Mesendoderm (in vitro differentiated cells): ENCODE measurements around the gene HSPA8.
A peak's percentile ranks its signal among the peaks of the same experiment; 100 is the strongest.

Experiments
- DNase-seq: peaks from one replicate; pipeline ENCODE4 v3.0.0; 2013
- H2AK5ac ChIP-seq: 2 replicates; pipeline ENCODE4 v1.6.1; 2013; ENCODE audit warnings: low read length, inconsistent platforms
- H2BK120ac ChIP-seq: 2 replicates; pipeline ENCODE4 v1.6.1; 2013; ENCODE audit warnings: low read depth, mild to moderate bottlenecking, low read length, moderate library complexity, mixed read lengths
- H2BK15ac ChIP-seq: replicated peaks from 2 replicates; pipeline ENCODE4 v1.6.1; 2013; ENCODE audit warnings: low read depth, mild to moderate bottlenecking, moderate library complexity
- H2BK5ac ChIP-seq: 2 replicates; pipeline ENCODE4 v1.6.1; 2013; ENCODE audit warnings: low read length, inconsistent platforms
- H3K18ac ChIP-seq: 2 replicates; pipeline ENCODE4 v1.6.1; 2013; ENCODE audit warnings: mild to moderate bottlenecking, low read length, mixed read lengths
- H3K23ac ChIP-seq: one replicate; pipeline ENCODE4 v1.6.1; 2013; ENCODE audit warnings: low read length
- H3K27ac ChIP-seq: 2 replicates; pipeline ENCODE4 v1.5.1; 2013; ENCODE audit warnings: low read depth, mild to moderate bottlenecking, inconsistent platforms, low read length, moderate library complexity
- H3K27me3 ChIP-seq: 2 replicates; pipeline ENCODE4 v1.6.1; 2013; ENCODE audit warnings: low read length, control low read depth, mild to moderate bottlenecking, inconsistent platforms; ENCODE audit not compliant: insufficient read depth, poor library complexity
- H3K36me3 ChIP-seq: 2 replicates; pipeline ENCODE4 v1.6.1; 2013; ENCODE audit warnings: low read length, inconsistent platforms; ENCODE audit not compliant: control insufficient read depth, insufficient read depth
- H3K4ac ChIP-seq: one replicate; pipeline ENCODE4 v1.6.1; 2013; ENCODE audit warnings: low read depth, mild to moderate bottlenecking, low read length, moderate library complexity
- H3K4me1 ChIP-seq: 2 replicates; pipeline ENCODE4 v1.6.1; 2013; ENCODE audit warnings: low read depth, low read length, inconsistent platforms; ENCODE audit not compliant: control insufficient read depth
- H3K4me2 ChIP-seq: 2 replicates; pipeline ENCODE4 v1.6.1; 2013; ENCODE audit warnings: low read length
- H3K4me3 ChIP-seq: 2 replicates; pipeline ENCODE4 v1.5.1; 2013; ENCODE audit warnings: mild to moderate bottlenecking, low read length
- H3K56ac ChIP-seq: one replicate; pipeline ENCODE4 v1.6.1; 2013; ENCODE audit warnings: low read length
- H3K79me1 ChIP-seq: 2 replicates; pipeline ENCODE4 v1.6.1; 2013; ENCODE audit warnings: low read length, inconsistent platforms
- H3K79me2 ChIP-seq: 2 replicates; pipeline ENCODE4 v1.6.1; 2013; ENCODE audit warnings: mild to moderate bottlenecking, low read length; ENCODE audit not compliant: control insufficient read depth, insufficient read depth
- H3K9ac ChIP-seq: 2 replicates; pipeline ENCODE4 v1.6.1; 2013; ENCODE audit warnings: low read length, inconsistent platforms
- H4K5ac ChIP-seq: one replicate; pipeline ENCODE4 v1.6.1; 2013; ENCODE audit warnings: low read length
- H4K8ac ChIP-seq: one replicate; pipeline ENCODE4 v1.6.1; 2013; ENCODE audit warnings: low read depth, mild to moderate bottlenecking, control low read depth, low read length, moderate library complexity
- WGBS: extraction: QIAGEN DNeasy Blood & Tissue Kit; methylation state at CpG from one replicate; pipeline ENCODE4 v1.1.7; 2013; ENCODE audit warnings: low lambda C conversion rate, missing lambda C conversion rate; ENCODE audit not compliant: insufficient coverage; ENCODE audit errors: extremely low coverage; 5-methylcytosine and 5-hydroxymethylcytosine counted together

The HSPA8 gene

DNA sequence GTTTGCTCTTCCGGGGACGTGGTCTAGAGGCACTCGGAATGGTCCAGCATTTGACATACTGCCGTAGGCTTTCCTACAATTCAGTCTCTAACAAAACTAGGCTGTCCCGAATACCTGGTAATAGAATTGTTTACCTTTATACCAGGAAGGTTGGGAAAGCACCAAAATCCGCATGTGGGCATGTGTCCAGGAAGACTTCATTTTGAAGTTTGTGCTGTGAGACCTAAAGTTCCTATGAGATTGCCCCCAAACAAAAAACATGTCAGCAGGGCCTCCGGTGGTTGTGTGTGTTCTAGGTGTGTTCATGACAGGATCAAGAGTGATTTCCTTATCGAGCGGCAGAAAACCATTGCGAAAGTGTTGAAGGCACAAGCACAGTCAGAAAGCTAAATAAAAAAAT, 26.1 kb downstream of the HSPA8 start:
- Histone ChIP-seq H3K79me2 (no peaks in the 10 kb centered on the region), H3K4me2 (no peak overlapping the region), H2BK120ac (no peak overlapping the region), H4K5ac (no peak overlapping the region), H2BK5ac (no peak overlapping the region), H3K9ac (no peak overlapping the region), H2BK15ac (no peak overlapping the region), H3K79me1 (no peaks in the 10 kb centered on the region), H3K18ac (no peak overlapping the region), H3K4me3 (no peak overlapping the region), H3K56ac (no peak overlapping the region), H3K23ac (no peak overlapping the region), H2AK5ac (no peak overlapping the region), H3K4me1 (no peaks in the 10 kb centered on the region), H4K8ac (no peak overlapping the region), H3K4ac (no peak overlapping the region), H3K27ac (no peak overlapping the region), H3K36me3 (no peaks in the 10 kb centered on the region), H3K27me3 (no peaks in the 10 kb centered on the region)
- WGBS: no CpG with 5 or more reads among the region's 10 CpGs
- DNase-seq: no peak

DNA sequence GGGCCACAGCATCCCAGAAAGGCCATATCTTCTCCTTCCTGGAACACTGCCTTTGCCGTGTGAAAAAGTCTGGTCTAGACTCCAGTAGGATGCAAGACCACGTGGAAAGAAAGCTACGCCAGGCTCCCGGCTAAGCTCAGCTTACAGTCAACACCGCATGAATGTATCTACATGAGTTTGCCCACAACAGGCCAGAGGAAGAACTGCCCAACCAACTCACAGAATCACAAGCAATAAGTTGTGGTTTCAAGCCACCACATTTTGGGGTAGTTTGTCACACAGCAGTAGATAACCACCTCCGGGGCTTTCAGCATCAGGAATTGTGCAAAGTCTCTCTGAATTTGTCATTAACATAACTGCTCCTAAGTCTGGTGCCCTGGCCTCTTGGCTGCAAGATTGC, 27.3 kb downstream of the HSPA8 start:
- Histone ChIP-seq H2BK5ac (no peak overlapping the region), H4K8ac (no peak overlapping the region), H3K27ac (no peak overlapping the region), H2BK120ac (no peak overlapping the region), H3K27me3 (no peaks in the 10 kb centered on the region), H4K5ac (no peak overlapping the region), H3K23ac (no peak overlapping the region), H2BK15ac (no peak overlapping the region), H3K79me1 (no peaks in the 10 kb centered on the region), H3K36me3 (no peaks in the 10 kb centered on the region), H3K4ac (no peak overlapping the region), H3K9ac (no peak overlapping the region), H3K18ac (no peak overlapping the region), H3K4me2 (no peak overlapping the region), H3K56ac (no peak overlapping the region), H3K4me1 (no peaks in the 10 kb centered on the region), H2AK5ac (no peak overlapping the region), H3K79me2 (no peaks in the 10 kb centered on the region), H3K4me3 (no peak overlapping the region)
- no peak for DNase-seq
- WGBS: no CpG with 5 or more reads among the region's 6 CpGs

GRCh38 chr11:123033895-123034294, 28.0 kb downstream of the HSPA8 start:
- Histone ChIP-seq H2BK15ac (no peak overlapping the region), H3K9ac (no peak overlapping the region), H4K8ac (no peak overlapping the region), H3K27ac (no peak overlapping the region), H3K4ac (no peak overlapping the region), H3K4me3 (no peak overlapping the region), H3K79me2 (no peaks in the 10 kb centered on the region), H3K36me3 (no peaks in the 10 kb centered on the region), H3K23ac (no peak overlapping the region), H3K56ac (no peak overlapping the region), H3K4me2 (no peak overlapping the region), H3K27me3 (no peaks in the 10 kb centered on the region), H2BK5ac (no peak overlapping the region), H3K4me1 (no peaks in the 10 kb centered on the region), H2BK120ac (no peak overlapping the region), H4K5ac (no peak overlapping the region), H3K79me1 (no peaks in the 10 kb centered on the region), H3K18ac (no peak overlapping the region), H2AK5ac (no peak overlapping the region)
- no peak for DNase-seq
- WGBS: no CpG with 5 or more reads among the region's 10 CpGs

DNA sequence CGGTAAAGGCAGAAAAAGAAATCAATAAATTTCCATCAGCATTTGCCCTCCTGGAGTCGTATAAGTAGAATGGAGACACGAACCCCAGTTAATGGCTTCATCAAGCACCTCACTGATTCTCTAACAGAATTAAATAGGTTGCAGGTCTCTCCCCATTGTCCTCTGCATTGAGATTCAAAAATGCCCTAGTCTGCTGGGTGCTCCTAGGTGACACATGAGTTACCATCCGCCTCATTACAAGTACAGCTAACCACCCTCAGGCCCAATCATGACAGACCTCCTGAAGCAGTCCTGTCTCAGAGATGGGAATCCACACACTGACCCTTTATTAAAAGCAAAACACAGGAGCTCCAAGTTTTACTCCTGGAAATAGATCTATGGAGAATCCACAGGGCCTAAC, 31.4 kb downstream of the HSPA8 start:
- Histone ChIP-seq H3K4me2 (no peak overlapping the region), H4K5ac (no peak overlapping the region), H3K79me1 (no peaks in the 10 kb centered on the region), H4K8ac (no peak overlapping the region), H3K18ac (no peak overlapping the region), H3K9ac (no peak overlapping the region), H3K23ac (no peak overlapping the region), H3K4me1 (no peaks in the 10 kb centered on the region), H2BK5ac (no peak overlapping the region), H2AK5ac (no peak overlapping the region), H2BK120ac (no peak overlapping the region), H3K4ac (no peak overlapping the region), H3K56ac (no peak overlapping the region), H3K36me3 (no peaks in the 10 kb centered on the region), H3K4me3 (no peak overlapping the region), H3K27me3 (peaks cover 2% of the 10 kb centered on the region), H2BK15ac (no peak overlapping the region), H3K79me2 (no peaks in the 10 kb centered on the region), H3K27ac (no peak overlapping the region)
- no CpG with 5 or more reads among the region's 4 CpGs for WGBS
- DNase-seq: no peak

- Histone ChIP-seq H3K4me2 (no peak overlapping the region), H2BK15ac (no peak overlapping the region), H2BK5ac (no peak overlapping the region), H2BK120ac (no peak overlapping the region), H3K23ac (no peak overlapping the region), H3K4me3 (no peak overlapping the region), H3K4ac (no peak overlapping the region), H3K27ac (no peak overlapping the region), H3K27me3 (peaks cover 2% of the 10 kb centered on the region), H3K36me3 (no peaks in the 10 kb centered on the region), H2AK5ac (no peak overlapping the region), H3K79me1 (no peaks in the 10 kb centered on the region), H4K8ac (no peak overlapping the region), H3K9ac (no peak overlapping the region), H3K4me1 (no peaks in the 10 kb centered on the region), H3K18ac (no peak overlapping the region), H3K79me2 (no peaks in the 10 kb centered on the region), H3K56ac (no peak overlapping the region), H4K5ac (no peak overlapping the region)
- peak; percentile 84 for DNase-seq
- no CpG with 5 or more reads among the region's 2 CpGs for WGBS
These were observed 41.0 kb downstream of the HSPA8 start for GRCh38 chr11:123020968-123021367.

- no peak overlapping the region for H3K9ac ChIP-seq
- no peak overlapping the region for H3K18ac ChIP-seq
- no peaks in the 10 kb centered on the region for H3K27me3 ChIP-seq
- H4K8ac ChIP-seq: no peak overlapping the region
- H3K4me2 ChIP-seq: no peak overlapping the region
- no peak overlapping the region for H3K56ac ChIP-seq
- H3K23ac ChIP-seq: no peak overlapping the region
- H2BK15ac ChIP-seq: no peak overlapping the region
- DNase-seq: no peak
- H2AK5ac ChIP-seq: no peak overlapping the region
- H2BK120ac ChIP-seq: no peak overlapping the region
- H3K4me3 ChIP-seq: no peak overlapping the region
- no peak overlapping the region for H4K5ac ChIP-seq
- WGBS: no CpG with 5 or more reads among the region's 9 CpGs
- H3K27ac ChIP-seq: no peak overlapping the region
- no peak overlapping the region for H2BK5ac ChIP-seq
- H3K79me2 ChIP-seq: no peaks in the 10 kb centered on the region
- no peaks in the 10 kb centered on the region for H3K36me3 ChIP-seq
- H3K4ac ChIP-seq: no peak overlapping the region
- no peaks in the 10 kb centered on the region for H3K79me1 ChIP-seq
- no peaks in the 10 kb centered on the region for H3K4me1 ChIP-seq
These were observed 43.2 kb downstream of the HSPA8 start for GRCh38 chr11:123018702-123019101.
